Pancreas (tissue), 10 donors: ENCODE data around the gene LCN9. TPM values are rescaled to one million over a fixed set of nuclear protein-coding genes. Genes with fewer than 3 reads are reported as not detected.
"Not testable (repeated sequence)": the region's sequence is repeated elsewhere in the genome, so short reads cannot be mapped to it uniquely, and the experiment has no call there.

Source experiments
- ATAC-seq, 4 donors: fragments of 200-7000 bp; cut with Tn5 transposase; one replicate each; pipeline versions ENCODE4 v1.8.0 to v1.9.1; 2020; ENCODE audit warnings: mild to moderate bottlenecking in 4 of 4, moderate library complexity in 4 of 4
- DNase-seq, 6 donors: peaks; one replicate each; pipeline ENCODE4 v3.0.0-alpha.2; 2020
- FAIRE-seq: peaks from 2 replicates; lab custom pipeline; 2012; peaks lifted over from hg19 to GRCh38; lab: Jason Lieb, UNC
- H3K27ac ChIP-seq, 4 donors: fragments of 200-600 bp; sonication (generic); 1 replicate in 3 of 4; 2 replicates in 1 of 4; pipeline versions ENCODE4 v1.5.0 to v1.8.0; 2020
- H3K27me3 ChIP-seq, 4 donors: fragments of 200-600 bp; one replicate each; pipeline ENCODE4 v1.8.0; 2021
- H3K36me3 ChIP-seq, 3 donors: fragments of 200-600 bp; sonication (generic) in 1 of 3; one replicate each; pipeline versions ENCODE4 v1.5.0 to v1.8.0; 2020 to 2021
- H3K4me1 ChIP-seq, 3 donors: fragments of 200-600 bp; one replicate each; pipeline ENCODE4 v1.8.0; 2021
- H3K4me3 ChIP-seq, 4 donors: fragments of 200-600 bp; sonication (generic) in 2 of 4; one replicate each; pipeline versions ENCODE4 v1.5.0 to v1.8.0; 2020 to 2021
- H3K9me3 ChIP-seq, 4 donors: fragments of 200-600 bp; one replicate each; pipeline ENCODE4 v1.8.0; 2021
- WGBS, 2 donors: extraction: QIAGEN DNeasy Blood & Tissue Kit; methylation state at CpG; one replicate each; pipeline ENCODE4 v1.1.7; 2013; 5-methylcytosine and 5-hydroxymethylcytosine counted together
- intact Hi-C, 3 donors: fragments of 100-400 bp; cut with DNase I; formaldehyde crosslinking; loops; one replicate each; pipeline versions ENCODE4 v1.11.1 to v1.14.2; 2022
- polyA plus RNA-seq, 2 donors: library from polyadenylated mRNA; stranded (reverse); fragments of 200-250 nt; gene quantifications; one replicate each; pipeline ENCODE4 v1.2.3, GENCODE V29; 2013
- total RNA-seq, 6 donors: library from RNA; stranded (reverse); fragmentation: NEBNext Ultra II Directional in 4 of 6; extraction: Animal tissue kit (Norgen Biotek cat#: 25700) in 4 of 6; gene quantifications; one replicate each; pipeline versions ENCODE4 v1.2.1 to v1.2.4, GENCODE V29; 2021 to 2023
- TF ChIP-seq, protein P1 (sequence below), 4 donors: fragments of 200-600 bp; sonication (generic) in 3 of 4; IDR thresholded peaks; one replicate each; pipeline versions ENCODE4 v1.5.0 to v1.8.0; 2021; ENCODE audit warnings: antibody characterized with exemption in 4 of 4
- donor health status: healthy with polysubstance abuse.
- donor health status: DM: no; HTN: no; CAD: no; lungs with moderate emphysema.
- donor health status: DM: no; HTN: no; CAD: no.
- donor health status: control.
- donor health status: control.
- donor health status: Bipolar disorder and iron deficiency.
- donor health status: DM: yes; HTN: yes; CAD: no.
- donor health status: DM: no; HTN: no; CAD: no.
- donor health status: DM: no; HTN: no; CAD: no.
- donor health status: DM: yes; HTN: yes; CAD: no.

Gene LCN9
- total and polyA plus RNA-seq, 8 donors = not detected

DNA sequence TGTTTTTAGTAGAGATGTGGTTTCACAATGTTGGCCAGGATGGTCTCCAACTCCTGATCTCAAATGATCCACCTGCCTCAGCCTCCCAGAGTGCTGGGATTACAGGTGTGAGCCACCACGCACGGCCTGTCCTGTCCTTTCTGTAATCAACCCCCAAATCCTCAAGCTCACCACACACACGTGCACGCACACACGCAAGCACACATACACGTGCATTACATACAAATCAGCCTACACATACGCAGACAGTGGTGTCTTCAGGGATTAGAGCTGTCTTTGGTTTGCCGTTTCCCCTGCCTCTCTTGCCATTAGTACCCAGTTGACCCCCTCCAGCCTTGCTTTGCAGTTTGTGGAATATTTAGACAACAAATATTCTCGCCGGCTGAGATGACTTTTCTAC, 30.3 kb upstream of the LCN9 start:
- no peak overlapping the region for H3K27ac ChIP-seq
- TF ChIP-seq, protein P1, sequence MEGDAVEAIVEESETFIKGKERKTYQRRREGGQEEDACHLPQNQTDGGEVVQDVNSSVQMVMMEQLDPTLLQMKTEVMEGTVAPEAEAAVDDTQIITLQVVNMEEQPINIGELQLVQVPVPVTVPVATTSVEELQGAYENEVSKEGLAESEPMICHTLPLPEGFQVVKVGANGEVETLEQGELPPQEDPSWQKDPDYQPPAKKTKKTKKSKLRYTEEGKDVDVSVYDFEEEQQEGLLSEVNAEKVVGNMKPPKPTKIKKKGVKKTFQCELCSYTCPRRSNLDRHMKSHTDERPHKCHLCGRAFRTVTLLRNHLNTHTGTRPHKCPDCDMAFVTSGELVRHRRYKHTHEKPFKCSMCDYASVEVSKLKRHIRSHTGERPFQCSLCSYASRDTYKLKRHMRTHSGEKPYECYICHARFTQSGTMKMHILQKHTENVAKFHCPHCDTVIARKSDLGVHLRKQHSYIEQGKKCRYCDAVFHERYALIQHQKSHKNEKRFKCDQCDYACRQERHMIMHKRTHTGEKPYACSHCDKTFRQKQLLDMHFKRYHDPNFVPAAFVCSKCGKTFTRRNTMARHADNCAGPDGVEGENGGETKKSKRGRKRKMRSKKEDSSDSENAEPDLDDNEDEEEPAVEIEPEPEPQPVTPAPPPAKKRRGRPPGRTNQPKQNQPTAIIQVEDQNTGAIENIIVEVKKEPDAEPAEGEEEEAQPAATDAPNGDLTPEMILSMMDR (IDR thresholded peaks at IDR 0.05) = no peak
- intact Hi-C loops = no loop called here
- no peak for ATAC-seq
- H3K4me3 ChIP-seq = no peak overlapping the region
- H3K36me3 ChIP-seq = no peaks in the 10 kb centered on the region
- H3K27me3 ChIP-seq = peaks cover 0 to 8% (median 2%) of the 10 kb centered on the region in 4 donors
- FAIRE-seq = no peak
- DNase-seq = no peak
- H3K9me3 ChIP-seq = no peaks in the 10 kb centered on the region
- 67 to 81% methylated on average over 10 of the region's 10 CpGs for WGBS, 2 donors
- no peaks in the 10 kb centered on the region for H3K4me1 ChIP-seq

- H3K9me3 ChIP-seq, DNase-seq, H3K36me3 ChIP-seq, H3K27ac ChIP-seq, ATAC-seq, H3K4me3 ChIP-seq, H3K4me1 ChIP-seq, intact Hi-C loops, FAIRE-seq, H3K27me3 ChIP-seq: not testable (repeated sequence)
- WGBS, 2 donors = 54 to 62% methylated on average over 7 of the region's 7 CpGs
These were observed 26.1 kb upstream of the LCN9 start for GRCh38 chr9:135636930-135637530.

- Histone ChIP-seq H3K27ac (no peak within 1 kb of the TSS), H3K4me3 (no peak within 1 kb of the TSS), H3K36me3 (no peaks in the 10 kb centered on the region), H3K27me3 (peaks cover 0 to 5% (median 0%) of the 10 kb centered on the region in 4 donors), H3K4me1 (no peaks in the 10 kb centered on the region), H3K9me3 (no peaks in the 10 kb centered on the region)
- FAIRE-seq = no peak
- no peak for ATAC-seq
- 61 to 71% methylated on average over 9 of the region's 9 CpGs for WGBS, 2 donors
- intact Hi-C loops = no loop called here
- DNase-seq = no peak
- TF ChIP-seq, protein P1 (IDR thresholded peaks at IDR 0.05) = no peak
These were observed 23.9 kb upstream of the LCN9 start, which contains the start of gene GLT6D1 for GRCh38 chr9:135639196-135639595. Gene GLT6D1, minus strand, starts transcription at chr9:135639540. Its CDS starts 353 bp downstream, at chr9:135639187.

GRCh38 chr9:135641047-135641446, 22.1 kb upstream of the LCN9 start:
- intact Hi-C loops = no loop called here
- ATAC-seq (no peak), FAIRE-seq (no peak), DNase-seq (no peak)
- Histone ChIP-seq H3K4me3 (no peak overlapping the region), H3K36me3 (no peaks in the 10 kb centered on the region), H3K9me3 (no peaks in the 10 kb centered on the region), H3K27me3 (no peaks in the 10 kb centered on the region), H3K27ac (no peak overlapping the region), H3K4me1 (no peaks in the 10 kb centered on the region)
- 68 to 73% methylated on average over 7 of the region's 7 CpGs for WGBS, 2 donors
- TF ChIP-seq, protein P1 (IDR thresholded peaks at IDR 0.05) = no peak

DNA sequence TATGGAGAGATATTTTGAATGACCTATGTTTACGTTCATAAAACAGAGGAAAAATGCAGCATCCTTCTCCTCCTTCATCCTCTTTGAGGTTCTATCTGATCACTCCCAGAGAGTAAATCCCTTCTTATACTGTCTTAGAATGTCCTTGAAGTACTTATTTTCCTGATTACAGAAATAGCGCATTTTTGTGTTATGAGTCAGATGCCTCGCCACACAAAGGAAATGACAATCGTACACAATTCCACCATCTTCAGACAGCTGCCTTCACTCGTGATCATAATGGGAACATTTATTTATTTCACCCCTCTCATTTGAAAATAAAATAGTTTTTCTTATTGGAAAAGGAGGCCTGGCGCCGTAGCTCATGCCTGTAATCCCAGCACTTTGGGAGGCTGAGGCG, 21.4 kb upstream of the LCN9 start:
- ATAC-seq (no peak), FAIRE-seq (no peak), DNase-seq (no peak)
- Histone ChIP-seq H3K4me1 (no peaks in the 10 kb centered on the region), H3K36me3 (no peaks in the 10 kb centered on the region), H3K9me3 (no peaks in the 10 kb centered on the region), H3K27me3 (no peaks in the 10 kb centered on the region), H3K4me3 (no peak overlapping the region), H3K27ac (no peak overlapping the region)
- WGBS, 2 donors = 65% methylated on average over 8 of the region's 8 CpGs
- intact Hi-C loops = no loop called here
- TF ChIP-seq, protein P1 (IDR thresholded peaks at IDR 0.05) = no peak
